Uterus (tissue), 2 donors: Measurements from ENCODE around the gene FOXP2.
A peak's percentile ranks its signal among the peaks of the same experiment; 100 is the strongest.

ENCODE experiments used
- POLR2A ChIP-seq, 2 donors: fragments of 450-650 bp; IDR thresholded peaks; one replicate each; pipeline ENCODE4 v1.6.1; 2016; ENCODE audit warnings: antibody characterized with exemption in 2 of 2, mild to moderate bottlenecking in 1 of 2, moderate library complexity in 1 of 2
- TF ChIP-seq, protein P1 (sequence below), 4 experiments: fragments of 200-600 bp in 2 of 4; fragments of 450-650 bp in 2 of 4; sonication (generic) in 2 of 4; IDR thresholded peaks; one replicate each; pipeline ENCODE4 v1.5.1; 2016 to 2019; ENCODE audit warnings: antibody characterized with exemption in 4 of 4, mild to moderate bottlenecking in 2 of 4, moderate library complexity in 1 of 4

GRCh38 chr7:114405427-114405826 lies 9.2 kb upstream of the FOXP2 start:
- TF ChIP-seq, protein P1, sequence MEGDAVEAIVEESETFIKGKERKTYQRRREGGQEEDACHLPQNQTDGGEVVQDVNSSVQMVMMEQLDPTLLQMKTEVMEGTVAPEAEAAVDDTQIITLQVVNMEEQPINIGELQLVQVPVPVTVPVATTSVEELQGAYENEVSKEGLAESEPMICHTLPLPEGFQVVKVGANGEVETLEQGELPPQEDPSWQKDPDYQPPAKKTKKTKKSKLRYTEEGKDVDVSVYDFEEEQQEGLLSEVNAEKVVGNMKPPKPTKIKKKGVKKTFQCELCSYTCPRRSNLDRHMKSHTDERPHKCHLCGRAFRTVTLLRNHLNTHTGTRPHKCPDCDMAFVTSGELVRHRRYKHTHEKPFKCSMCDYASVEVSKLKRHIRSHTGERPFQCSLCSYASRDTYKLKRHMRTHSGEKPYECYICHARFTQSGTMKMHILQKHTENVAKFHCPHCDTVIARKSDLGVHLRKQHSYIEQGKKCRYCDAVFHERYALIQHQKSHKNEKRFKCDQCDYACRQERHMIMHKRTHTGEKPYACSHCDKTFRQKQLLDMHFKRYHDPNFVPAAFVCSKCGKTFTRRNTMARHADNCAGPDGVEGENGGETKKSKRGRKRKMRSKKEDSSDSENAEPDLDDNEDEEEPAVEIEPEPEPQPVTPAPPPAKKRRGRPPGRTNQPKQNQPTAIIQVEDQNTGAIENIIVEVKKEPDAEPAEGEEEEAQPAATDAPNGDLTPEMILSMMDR (IDR thresholded peaks at IDR 0.05) = peak; percentile 17 to 29 (median 22)
- no peak for TF ChIP-seq POLR2A (IDR thresholded peaks at IDR 0.05)
